ENCODE data around the gene POGLUT3.
A peak's percentile ranks its signal among the peaks of the same experiment; 100 is the strongest.

The POGLUT3 gene

GRCh38 chr11:108498046-108498815 lies at the start of gene POGLUT3:
POGLUT3 (minus strand) TSS chr11:108498384; CDS start chr11:108498366, 18 bp downstream.
- in situ Hi-C loops (cut with HindIII; ENCODE audit: low pct_unique_long_range_greater_than_20kb, low sequenced_read_pairs): no loop called here
- peak; percentile 62 to 71 for DNase-seq (ENCODE audit: low read depth in 1 of 2, low spot score in 1 of 2)
- TF ChIP-seq JUND (IDR thresholded peaks at IDR 0.05; ENCODE audit: low read depth): no peak

- in situ Hi-C loops (cut with HindIII; ENCODE audit: low pct_unique_long_range_greater_than_20kb, low sequenced_read_pairs): no loop called here
- no peak for TF ChIP-seq JUND (IDR thresholded peaks at IDR 0.05; ENCODE audit: low read depth)
- DNase-seq (ENCODE audit: low read depth in 1 of 2, low spot score in 1 of 2): no peak
Observed at GRCh38 chr11:108545909-108546501, 47.8 kb upstream of the POGLUT3 start.

- DNase-seq (ENCODE audit: low read depth in 1 of 2, low spot score in 1 of 2): no peak
- in situ Hi-C loops (cut with HindIII; ENCODE audit: low pct_unique_long_range_greater_than_20kb, low sequenced_read_pairs): no loop called here
- no peak for TF ChIP-seq JUND (IDR thresholded peaks at IDR 0.05; ENCODE audit: low read depth)
Observed at GRCh38 chr11:108543316-108543964, 45.3 kb upstream of the POGLUT3 start.

GRCh38 chr11:108541531-108541930 lies 43.3 kb upstream of the POGLUT3 start:
- TF ChIP-seq JUND (IDR thresholded peaks at IDR 0.05; ENCODE audit: low read depth): no peak
- no peak for DNase-seq (ENCODE audit: low read depth in 1 of 2, low spot score in 1 of 2)
- in situ Hi-C loops (cut with HindIII; ENCODE audit: low pct_unique_long_range_greater_than_20kb, low sequenced_read_pairs): no loop called here

GRCh38 chr11:108538502-108538901 lies 40.3 kb upstream of the POGLUT3 start:
- in situ Hi-C loops (cut with HindIII; ENCODE audit: low pct_unique_long_range_greater_than_20kb, low sequenced_read_pairs): no loop called here
- no peak for DNase-seq (ENCODE audit: low read depth in 1 of 2, low spot score in 1 of 2)
- TF ChIP-seq JUND (IDR thresholded peaks at IDR 0.05; ENCODE audit: low read depth): no peak

GRCh38 chr11:108538022-108538424 lies 39.8 kb upstream of the POGLUT3 start:
- TF ChIP-seq JUND (IDR thresholded peaks at IDR 0.05; ENCODE audit: low read depth): no peak
- no peak for DNase-seq (ENCODE audit: low read depth in 1 of 2, low spot score in 1 of 2)
- in situ Hi-C loops (cut with HindIII; ENCODE audit: low pct_unique_long_range_greater_than_20kb, low sequenced_read_pairs): no loop called here

- in situ Hi-C loops (cut with HindIII; ENCODE audit: low pct_unique_long_range_greater_than_20kb, low sequenced_read_pairs): no loop called here
- DNase-seq (ENCODE audit: low read depth in 1 of 2, low spot score in 1 of 2): no peak
- TF ChIP-seq JUND (IDR thresholded peaks at IDR 0.05; ENCODE audit: low read depth): no peak
Observed at GRCh38 chr11:108536783-108537182, 38.6 kb upstream of the POGLUT3 start.

- in situ Hi-C loops (cut with HindIII; ENCODE audit: low pct_unique_long_range_greater_than_20kb, low sequenced_read_pairs): no loop called here
- no peak for DNase-seq (ENCODE audit: low read depth in 1 of 2, low spot score in 1 of 2)
- TF ChIP-seq JUND (IDR thresholded peaks at IDR 0.05; ENCODE audit: low read depth): no peak
Observed at GRCh38 chr11:108535384-108535955, 37.3 kb upstream of the POGLUT3 start.

- in situ Hi-C loops (cut with HindIII; ENCODE audit: low pct_unique_long_range_greater_than_20kb, low sequenced_read_pairs): no loop called here
- no peak for TF ChIP-seq JUND (IDR thresholded peaks at IDR 0.05; ENCODE audit: low read depth)
- DNase-seq (ENCODE audit: low read depth in 1 of 2, low spot score in 1 of 2): no peak
Observed at GRCh38 chr11:108534274-108534882, 36.2 kb upstream of the POGLUT3 start.

- TF ChIP-seq JUND (IDR thresholded peaks at IDR 0.05; ENCODE audit: low read depth): no peak
- in situ Hi-C loops (cut with HindIII; ENCODE audit: low pct_unique_long_range_greater_than_20kb, low sequenced_read_pairs): no loop called here
- no peak for DNase-seq (ENCODE audit: low read depth in 1 of 2, low spot score in 1 of 2)
Observed at GRCh38 chr11:108530426-108530825, 32.2 kb upstream of the POGLUT3 start.

GRCh38 chr11:108527382-108527781 lies 29.2 kb upstream of the POGLUT3 start:
- DNase-seq (ENCODE audit: low read depth in 1 of 2, low spot score in 1 of 2): no peak
- in situ Hi-C loops (cut with HindIII; ENCODE audit: low pct_unique_long_range_greater_than_20kb, low sequenced_read_pairs): no loop called here
- no peak for TF ChIP-seq JUND (IDR thresholded peaks at IDR 0.05; ENCODE audit: low read depth)

- in situ Hi-C loops (cut with HindIII; ENCODE audit: low pct_unique_long_range_greater_than_20kb, low sequenced_read_pairs): no loop called here
Observed at GRCh38 chr11:108525161-108525560, 27.0 kb upstream of the POGLUT3 start.

More at GRCh38 chr11:108525161-108525560, 27.0 kb upstream of the POGLUT3 start:
- no peak for DNase-seq (ENCODE audit: low read depth in 1 of 2, low spot score in 1 of 2)
- no peak for TF ChIP-seq JUND (IDR thresholded peaks at IDR 0.05; ENCODE audit: low read depth)

Measured in T47D (cell line).